Thoracic aorta (tissue), 2 donors: ENCODE measurements around the gene KIF5C. TPM values are rescaled to one million over a fixed set of nuclear protein-coding genes. Genes with fewer than 3 reads are reported as not detected.

Experiments
- ATAC-seq: fragments of 150-250 bp; one replicate; pipeline ENCODE4 v1.8.0; 2017; ENCODE audit warnings: low read depth; ENCODE audit not compliant: insufficient number of reproducible peaks, low FRiP score
- DNase-seq: peaks from one replicate; pipeline ENCODE4 v3.0.0-alpha.2; 2020; ENCODE audit warnings: low spot score
- H3K27ac ChIP-seq, 2 donors: fragments of 200-600 bp; sonication (generic); 1 replicate in 1 of 2; 2 replicates in 1 of 2; pipeline ENCODE4 v1.5.1; 2016; ENCODE audit warnings: mild to moderate bottlenecking in 2 of 2, moderate library complexity in 2 of 2
- H3K27me3 ChIP-seq: fragments of 200-600 bp; sonication (generic); replicated peaks from 2 replicates; pipeline ENCODE4 v1.6.0; 2016; ENCODE audit warnings: mild to moderate bottlenecking; ENCODE audit not compliant: insufficient read depth
- H3K36me3 ChIP-seq: fragments of 200-600 bp; sonication (generic); one replicate; pipeline ENCODE4 v1.5.1; 2016
- H3K4me1 ChIP-seq, 2 donors: fragments of 200-600 bp; sonication (generic); 1 replicate in 1 of 2; 2 replicates in 1 of 2; pipeline versions ENCODE4 v1.5.1 to v1.6.0; 2016; ENCODE audit warnings: low read depth in 2 of 2, mild to moderate bottlenecking in 1 of 2; ENCODE audit not compliant: control insufficient read depth in 1 of 2
- H3K4me3 ChIP-seq: fragments of 200-600 bp; sonication (generic); 2 replicates; pipeline ENCODE4 v1.5.1; 2016; ENCODE audit warnings: mild to moderate bottlenecking
- H3K9me3 ChIP-seq: fragments of 200-600 bp; sonication (generic); 2 replicates; pipeline ENCODE4 v1.5.1; 2016
- CTCF ChIP-seq: fragments of 200-600 bp; sonication (generic); IDR thresholded peaks from one replicate; pipeline ENCODE4 v1.5.1; 2019; ENCODE audit warnings: antibody characterized with exemption
- total RNA-seq, 2 donors: library from RNA; depleted of rRNA; stranded (reverse); fragments of >200 nt; gene quantifications; one replicate each; pipeline versions ENCODE4 v1.1.0 to v1.2.3, GENCODE V29; 2016

KIF5C gene
- total RNA-seq, 2 donors from 2014 or later: 4.5 to 7.3 TPM

- TF ChIP-seq CTCF: no peak
- DNase-seq (no peak), ATAC-seq (no peak)
- Histone ChIP-seq H3K4me3 (no peak overlapping the region), H3K27ac (no peak overlapping the region), H3K27me3 (no peaks in the 10 kb centered on the region), H3K36me3 (no peaks in the 10 kb centered on the region), H3K4me1 (no peaks in the 10 kb centered on the region), H3K9me3 (no peaks in the 10 kb centered on the region)
Measured at GRCh38 chr2:149019768-149020167, 144.7 kb downstream of the KIF5C start.

GRCh38 chr2:149020432-149020851 is 145.4 kb downstream of the KIF5C start:
- ATAC-seq (no peak), DNase-seq (no peak)
- H3K27ac ChIP-seq: no peak overlapping the region
- H3K4me1 ChIP-seq: no peaks in the 10 kb centered on the region
- no peak overlapping the region for H3K4me3 ChIP-seq
- no peak for TF ChIP-seq CTCF
- no peaks in the 10 kb centered on the region for H3K9me3 ChIP-seq
- H3K27me3 ChIP-seq: no peaks in the 10 kb centered on the region
- H3K36me3 ChIP-seq: no peaks in the 10 kb centered on the region

- no peaks in the 10 kb centered on the region for H3K36me3 ChIP-seq
- DNase-seq (no peak), ATAC-seq (no peak)
- no peaks in the 10 kb centered on the region for H3K4me1 ChIP-seq
- no peaks in the 10 kb centered on the region for H3K9me3 ChIP-seq
- H3K4me3 ChIP-seq: no peak overlapping the region
- H3K27ac ChIP-seq: no peak overlapping the region
- H3K27me3 ChIP-seq: no peaks in the 10 kb centered on the region
- TF ChIP-seq CTCF: no peak
Measured at GRCh38 chr2:149021271-149021719, 146.3 kb downstream of the KIF5C start.

GRCh38 chr2:149021761-149022160 is 146.7 kb downstream of the KIF5C start:
- Histone ChIP-seq H3K9me3 (no peaks in the 10 kb centered on the region), H3K27me3 (no peaks in the 10 kb centered on the region), H3K27ac (no peak overlapping the region), H3K36me3 (no peaks in the 10 kb centered on the region), H3K4me3 (no peak overlapping the region), H3K4me1 (no peaks in the 10 kb centered on the region)
- DNase-seq (no peak), ATAC-seq (no peak)
- no peak for TF ChIP-seq CTCF

GRCh38 chr2:149023091-149023490 is 148.1 kb downstream of the KIF5C start:
- Histone ChIP-seq H3K27me3 (no peaks in the 10 kb centered on the region), H3K4me3 (no peak overlapping the region), H3K9me3 (no peaks in the 10 kb centered on the region), H3K4me1 (no peaks in the 10 kb centered on the region), H3K27ac (no peak overlapping the region), H3K36me3 (no peaks in the 10 kb centered on the region)
- no peak for TF ChIP-seq CTCF
- DNase-seq (no peak), ATAC-seq (no peak)
